HFF-Myc (cell line): ENCODE data around the gene ERAL1.
"Not testable (repeated sequence)": the region's sequence is repeated elsewhere in the genome, so short reads cannot be mapped to it uniquely, and the experiment has no call there.

Experiments used
- DNase-seq: peaks from one replicate; pipeline ENCODE4 v3.0.0-alpha.2; 2011; ENCODE audit warnings: low read depth; ENCODE audit errors: extremely low read depth
- H3K4me3 ChIP-seq: replicated peaks from 2 replicates; pipeline ENCODE4 v1.5.1; 2011; ENCODE audit warnings: low read depth, mild to moderate bottlenecking, control low read depth, low read length
- CTCF ChIP-seq: IDR thresholded peaks from 2 replicates; pipeline ENCODE4 v1.5.1; 2012; ENCODE audit warnings: mild to moderate bottlenecking, low read depth, low read length, control low read depth; ENCODE audit errors: missing control alignments

Gene ERAL1

GRCh38 chr17:28839221-28839620, 15.6 kb upstream of the ERAL1 start:
- TF ChIP-seq CTCF = no peak
- DNase-seq = no peak
- no peak overlapping the region for H3K4me3 ChIP-seq

- no peak for TF ChIP-seq CTCF
- peak overlapping the region; percentile 95 for H3K4me3 ChIP-seq
- no peak for DNase-seq
Observed at GRCh38 chr17:28841901-28842281, 12.9 kb upstream of the ERAL1 start.

DNA sequence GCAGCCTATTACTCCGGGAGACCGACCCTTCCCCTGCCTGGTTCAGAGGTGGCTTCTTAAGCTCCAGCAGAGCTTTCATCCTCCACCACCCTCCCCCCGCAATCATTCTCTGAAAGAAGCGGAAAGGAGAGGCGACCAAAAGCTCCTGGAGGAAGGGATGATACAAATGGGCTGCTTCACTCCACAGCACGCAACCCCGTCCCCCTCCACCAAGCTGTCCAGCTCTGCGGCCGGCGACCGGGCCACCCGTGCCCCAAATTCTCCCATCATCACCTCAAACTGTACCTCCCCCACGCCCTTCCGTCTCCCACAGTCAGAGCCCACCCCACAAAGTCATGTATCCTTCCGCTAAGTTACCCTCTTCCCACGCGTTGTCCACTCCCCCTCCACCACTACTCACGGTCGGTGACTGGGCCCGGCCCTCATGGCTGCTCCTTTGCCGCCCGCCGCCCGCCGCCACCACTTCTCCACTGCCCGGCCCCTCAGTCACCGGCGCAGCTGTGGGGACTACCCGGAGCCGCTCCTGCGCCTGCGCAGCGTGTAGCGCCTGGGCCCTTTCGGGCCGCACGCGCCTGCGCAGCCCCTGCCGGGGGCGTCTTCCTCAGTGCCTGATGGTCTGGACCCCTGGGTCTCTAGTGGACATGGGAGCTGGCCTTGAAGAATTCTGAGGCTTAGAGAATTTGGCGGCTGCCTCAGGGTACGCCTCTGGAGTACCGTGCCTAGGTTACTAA, 12.4 kb upstream of the ERAL1 start, which contains the start of gene FAM222B:
Gene FAM222B (minus strand): TSS at position 509 of the 731 bp plus-strand sequence. CDS start 76,123 bp downstream, outside the sequence.
- peak within 1 kb of the TSS; percentile 95 for H3K4me3 ChIP-seq
- peak; percentile 47 for DNase-seq
- no peak for TF ChIP-seq CTCF

DNA sequence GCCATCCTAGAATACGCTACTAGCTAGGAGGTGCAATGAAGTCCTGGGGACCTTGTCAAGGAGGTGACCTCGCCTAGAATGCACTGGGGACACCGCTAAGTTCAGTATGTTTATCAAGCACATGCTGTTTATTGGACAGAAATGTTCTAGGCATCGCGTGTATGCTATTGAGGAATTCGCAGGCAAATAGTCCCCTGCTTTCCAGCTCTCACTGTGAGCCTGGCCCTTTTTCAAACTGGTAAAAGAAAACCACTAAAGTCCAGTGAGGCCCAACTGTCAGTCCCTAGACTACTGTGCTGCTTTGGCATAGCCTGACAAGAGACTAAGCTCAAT, 11.0 kb upstream of the ERAL1 start:
- TF ChIP-seq CTCF = no peak
- H3K4me3 ChIP-seq = no peak overlapping the region
- no peak for DNase-seq

- no peak for TF ChIP-seq CTCF
- H3K4me3 ChIP-seq = no peak overlapping the region
- DNase-seq = no peak
Observed at GRCh38 chr17:28846231-28846630, 8.6 kb upstream of the ERAL1 start.

DNA sequence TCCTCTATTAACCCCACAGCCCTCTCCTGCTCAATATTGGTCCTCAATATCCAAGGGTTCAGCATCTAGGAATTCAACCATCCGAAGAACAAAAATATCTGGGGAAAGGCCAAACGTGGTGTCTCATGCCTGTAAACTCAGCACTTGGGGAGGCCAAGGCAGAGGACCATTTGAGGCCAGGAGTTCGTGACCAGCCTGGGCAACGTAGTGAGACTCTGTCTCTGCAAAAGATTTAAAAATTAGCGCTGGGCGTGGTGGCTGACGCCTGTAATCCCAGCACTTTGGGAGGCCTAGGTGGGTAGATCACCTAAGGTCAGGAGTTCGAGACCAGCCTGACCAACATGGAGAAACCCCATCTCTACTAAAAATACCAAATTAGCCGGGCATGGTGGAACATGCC, 8.1 kb upstream of the ERAL1 start:
- not testable (repeated sequence) for H3K4me3 ChIP-seq, DNase-seq

DNA sequence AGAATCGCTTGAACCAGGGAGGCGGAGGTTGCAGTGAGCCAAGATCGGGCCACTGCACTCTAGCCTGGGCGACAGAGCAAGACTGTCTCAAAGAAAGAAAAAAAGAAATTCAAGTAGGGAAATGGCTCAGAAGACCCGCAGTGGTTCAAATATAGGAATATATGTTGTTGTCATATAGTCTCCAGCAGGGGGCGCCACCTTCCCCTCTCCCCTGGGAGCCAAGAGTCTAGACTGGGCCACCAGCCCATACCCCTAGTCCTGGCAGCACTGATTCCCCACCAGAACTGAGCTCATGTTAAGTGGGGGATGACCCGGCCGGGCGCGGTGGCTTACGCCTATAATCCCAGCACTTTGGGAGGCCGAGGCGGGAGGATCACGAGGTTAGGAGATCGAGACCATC, 6.1 kb upstream of the ERAL1 start:
- DNase-seq, H3K4me3 ChIP-seq: not testable (repeated sequence)
- peak; percentile 46 for TF ChIP-seq CTCF
